GM21529 (cell line): ENCODE data around the gene EGLN2.
"Not testable (repeated sequence)": the region's sequence is repeated elsewhere in the genome, so short reads cannot be mapped to it uniquely, and the experiment has no call there.

ENCODE experiments used
- ATAC-seq: cut with Tn5 transposase; IDR thresholded peaks from one replicate; pipeline ENCODE4 v1.9.1; 2021; ENCODE audit not compliant: unreplicated experiment

Gene EGLN2

DNA sequence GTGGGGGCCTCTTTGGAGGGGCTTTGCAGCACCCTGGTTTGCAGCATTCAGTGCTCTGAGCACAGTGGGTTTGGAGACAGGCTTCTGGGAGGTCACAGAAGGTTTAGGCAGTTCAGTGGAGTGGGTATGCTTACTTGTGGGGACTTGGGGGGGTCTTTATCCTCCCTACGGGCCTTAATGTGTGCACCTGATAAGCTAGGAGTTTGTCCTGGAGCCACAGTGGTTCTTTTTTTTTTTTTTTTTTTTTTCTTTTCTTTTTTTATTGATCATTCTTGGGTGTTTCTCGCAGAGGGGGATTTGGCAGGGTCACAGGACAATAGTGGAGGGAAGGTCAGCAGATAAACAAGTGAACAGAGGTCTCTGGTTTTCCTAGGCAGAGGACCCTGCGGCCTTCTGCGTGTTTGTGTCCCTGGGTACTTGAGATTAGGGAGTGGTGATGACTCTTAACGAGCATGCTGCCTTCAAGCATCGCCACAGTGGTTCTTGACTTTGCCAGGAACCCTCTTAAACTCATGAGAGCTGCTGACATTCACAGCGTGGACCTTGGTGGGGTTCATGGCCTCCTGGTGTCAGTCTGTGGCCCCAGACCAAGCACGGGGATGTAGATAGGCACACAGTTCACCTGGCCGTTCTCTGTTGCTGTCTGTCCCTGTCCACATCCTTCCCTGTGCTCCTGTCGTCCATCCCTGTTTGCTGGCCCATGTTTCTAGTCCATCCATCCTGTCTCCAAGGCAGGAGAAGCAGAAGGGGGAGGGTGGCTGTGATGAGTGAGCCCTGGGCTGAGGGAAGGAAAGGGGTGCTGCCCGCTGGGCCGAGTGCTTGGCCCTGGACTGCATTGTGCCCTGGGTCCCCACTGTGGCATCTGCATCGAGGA, 2.7 kb downstream of the EGLN2 start:
- no peak for ATAC-seq

- ATAC-seq, result no peak
Observed at GRCh38 chr19:40802300-40803169, 3.5 kb downstream of the EGLN2 start.

DNA sequence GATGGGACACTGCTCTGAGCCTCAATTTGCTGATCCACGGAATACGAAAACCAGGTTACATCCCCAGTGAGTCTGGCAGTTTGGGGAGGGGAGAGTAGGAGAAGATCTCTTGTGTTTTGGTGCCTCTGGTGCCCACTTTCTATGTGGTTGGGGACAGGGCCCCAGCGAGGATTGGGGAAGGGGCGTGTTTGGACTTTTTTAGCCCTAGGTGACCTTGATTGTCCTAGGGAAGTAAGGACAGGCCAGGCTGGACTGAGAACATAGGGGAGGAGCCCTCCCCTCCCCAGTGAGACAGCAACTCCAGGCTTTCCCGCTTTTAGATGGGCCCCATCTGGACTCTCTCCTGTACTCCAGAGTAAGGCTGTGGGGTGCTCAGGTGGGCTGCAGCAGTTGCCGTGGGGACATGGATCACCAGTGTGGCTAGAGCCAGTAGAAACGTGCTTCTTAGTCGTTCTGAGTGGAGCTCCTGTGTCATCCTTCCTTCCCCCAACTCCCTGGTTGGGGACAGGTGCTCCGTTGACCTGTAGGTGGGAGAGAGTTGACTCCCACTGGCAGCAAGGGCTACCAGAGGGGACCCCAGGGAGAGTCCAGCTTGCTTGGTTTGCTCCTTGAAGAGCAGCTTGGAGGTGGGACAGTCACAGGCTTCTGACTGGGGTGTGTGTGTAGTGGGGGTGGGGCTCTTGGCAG, 4.3 kb downstream of the EGLN2 start:
- no peak for ATAC-seq

DNA sequence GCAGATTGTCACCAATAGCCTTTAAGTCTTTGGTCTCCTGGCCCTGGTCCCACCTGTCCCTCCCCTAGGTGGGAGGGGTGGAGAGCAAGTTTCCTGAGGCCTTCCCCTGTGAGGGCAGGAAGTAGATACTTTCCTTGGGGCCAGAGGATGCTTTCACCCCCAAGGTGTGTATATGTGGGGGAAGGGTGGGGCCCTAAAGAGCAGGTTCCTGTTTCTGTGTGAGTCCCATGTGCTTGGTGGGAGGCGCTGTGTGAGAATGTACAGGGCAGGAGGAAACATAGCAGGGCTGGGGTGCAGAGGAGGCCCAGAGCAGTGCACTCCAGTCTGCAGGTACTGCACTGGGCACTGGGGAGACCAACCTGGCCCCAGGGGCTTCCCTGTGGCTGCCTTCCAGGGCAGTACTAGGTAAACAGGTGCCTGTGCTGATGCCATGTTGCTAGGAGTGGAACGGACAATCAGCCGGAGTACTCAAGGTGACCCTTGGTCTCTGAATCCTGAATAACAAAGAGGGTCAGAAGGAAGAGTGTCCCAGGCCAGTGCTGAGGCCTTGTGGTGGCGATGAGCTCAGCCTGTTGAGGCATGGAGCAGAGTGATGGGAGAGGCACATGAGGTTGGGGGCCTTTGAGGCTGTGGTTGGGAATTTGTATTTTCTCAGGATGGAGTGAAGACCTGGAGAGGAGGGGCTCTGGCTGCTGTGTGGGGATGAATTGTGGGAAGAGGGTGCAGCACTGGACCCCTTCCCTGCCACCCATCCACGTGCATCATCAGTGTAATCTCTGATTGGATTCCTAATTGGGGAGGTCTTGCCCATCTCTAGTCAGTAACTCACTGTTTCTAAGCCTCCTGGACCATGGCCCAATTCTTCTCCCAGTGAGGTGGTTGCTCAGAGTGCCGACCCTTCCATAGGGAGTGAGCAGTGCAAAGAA, 5.1 kb downstream of the EGLN2 start:
- ATAC-seq, result no peak

- ATAC-seq, result no peak
Observed at GRCh38 chr19:40804783-40805242, 5.8 kb downstream of the EGLN2 start.

DNA sequence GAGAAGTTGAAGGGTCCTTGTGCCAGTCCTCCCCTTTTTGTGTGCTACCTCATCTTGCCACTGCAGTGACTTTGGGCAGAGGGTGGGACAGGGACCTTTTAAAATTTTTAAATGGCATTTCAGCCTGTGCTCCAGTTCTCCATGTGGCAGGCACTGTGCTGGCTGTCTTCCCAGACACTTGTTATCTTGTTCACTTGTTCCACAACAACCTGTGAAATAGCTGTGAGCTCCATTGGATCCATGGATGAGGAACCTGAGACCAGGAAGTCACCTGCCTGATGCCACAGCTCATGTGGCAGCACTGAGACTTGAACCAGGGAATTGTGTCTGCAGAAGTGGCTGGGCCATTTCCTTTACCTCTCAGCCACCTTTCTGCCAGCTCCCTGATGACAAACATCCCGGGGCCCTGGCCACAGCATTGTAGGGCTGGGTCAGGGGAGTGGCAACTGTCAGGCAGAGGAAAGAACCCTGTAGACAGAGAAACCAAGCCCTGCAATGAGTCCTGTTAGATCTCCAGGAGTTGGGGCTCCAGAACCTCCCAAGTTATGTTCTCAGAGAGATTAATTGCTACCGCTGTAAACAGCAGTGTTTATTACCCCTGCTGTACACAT, 6.4 kb downstream of the EGLN2 start:
- no peak for ATAC-seq

- ATAC-seq, result no peak
Observed at GRCh38 chr19:40806423-40807146, 7.6 kb downstream of the EGLN2 start.

DNA sequence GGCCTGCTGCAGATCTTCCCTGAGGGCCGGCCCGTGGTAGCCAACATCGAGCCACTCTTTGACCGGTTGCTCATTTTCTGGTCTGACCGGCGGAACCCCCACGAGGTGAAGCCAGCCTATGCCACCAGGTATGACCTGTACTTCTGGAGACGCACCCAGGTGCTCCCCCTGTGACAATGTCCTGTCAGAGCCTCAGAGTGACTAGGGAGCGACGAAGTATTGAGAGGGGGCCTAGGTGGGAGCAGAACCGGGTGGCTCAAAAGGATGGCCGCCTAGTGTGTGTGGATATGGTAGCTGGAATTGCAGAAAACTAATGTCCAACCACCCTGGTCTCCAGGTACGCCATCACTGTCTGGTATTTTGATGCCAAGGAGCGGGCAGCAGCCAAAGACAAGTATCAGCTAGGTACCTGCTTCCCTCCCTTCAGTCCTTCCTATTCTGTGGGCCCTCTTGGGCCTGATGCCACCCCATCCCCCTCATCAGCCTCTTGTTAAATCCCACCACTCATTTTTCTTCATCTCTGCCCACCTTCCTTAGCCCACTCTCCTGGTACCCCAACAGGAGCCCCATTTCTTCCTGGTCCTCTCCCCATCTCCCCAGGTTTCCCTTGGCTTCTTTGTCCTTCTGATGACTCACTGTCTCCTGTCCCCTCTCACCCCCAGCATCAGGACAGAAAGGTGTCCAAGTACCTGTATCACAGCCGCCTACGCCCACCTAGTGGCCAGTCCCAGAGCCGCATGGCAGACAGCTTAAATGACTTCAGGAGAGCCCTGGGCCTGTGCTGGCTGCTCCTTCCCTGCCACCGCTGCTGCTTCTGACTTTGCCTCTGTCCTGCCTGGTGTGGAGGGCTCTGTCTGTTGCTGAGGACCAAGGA, 8.4 kb downstream of the EGLN2 start:
- no peak for ATAC-seq

DNA sequence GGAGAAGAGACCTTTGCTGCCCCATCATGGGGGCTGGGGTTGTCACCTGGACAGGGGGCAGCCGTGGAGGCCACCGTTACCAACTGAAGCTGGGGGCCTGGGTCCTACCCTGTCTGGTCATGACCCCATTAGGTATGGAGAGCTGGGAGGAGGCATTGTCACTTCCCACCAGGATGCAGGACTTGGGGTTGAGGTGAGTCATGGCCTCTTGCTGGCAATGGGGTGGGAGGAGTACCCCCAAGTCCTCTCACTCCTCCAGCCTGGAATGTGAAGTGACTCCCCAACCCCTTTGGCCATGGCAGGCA, 9.0 kb downstream of the EGLN2 start:
- no peak for ATAC-seq

DNA sequence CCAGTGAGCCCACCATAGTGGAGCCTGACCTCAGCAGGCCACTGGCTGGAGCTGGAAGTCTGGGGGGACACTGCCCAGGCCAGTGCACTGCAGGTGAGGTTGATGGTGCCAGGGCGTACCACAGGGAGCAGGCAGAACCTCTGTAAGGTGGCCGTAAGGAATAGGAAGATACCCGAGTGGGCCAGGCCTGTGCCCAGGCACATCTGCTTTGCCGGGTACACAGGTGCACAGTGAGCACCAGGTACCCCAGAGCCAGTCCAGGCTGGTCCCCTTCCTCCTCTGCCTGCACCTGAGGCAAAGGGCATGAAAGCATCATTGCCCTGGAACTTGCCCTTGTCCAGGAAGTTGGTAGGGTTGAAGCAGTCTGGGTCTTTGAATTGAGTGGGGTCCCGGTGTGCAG, 9.5 kb downstream of the EGLN2 start:
- no peak for ATAC-seq

DNA sequence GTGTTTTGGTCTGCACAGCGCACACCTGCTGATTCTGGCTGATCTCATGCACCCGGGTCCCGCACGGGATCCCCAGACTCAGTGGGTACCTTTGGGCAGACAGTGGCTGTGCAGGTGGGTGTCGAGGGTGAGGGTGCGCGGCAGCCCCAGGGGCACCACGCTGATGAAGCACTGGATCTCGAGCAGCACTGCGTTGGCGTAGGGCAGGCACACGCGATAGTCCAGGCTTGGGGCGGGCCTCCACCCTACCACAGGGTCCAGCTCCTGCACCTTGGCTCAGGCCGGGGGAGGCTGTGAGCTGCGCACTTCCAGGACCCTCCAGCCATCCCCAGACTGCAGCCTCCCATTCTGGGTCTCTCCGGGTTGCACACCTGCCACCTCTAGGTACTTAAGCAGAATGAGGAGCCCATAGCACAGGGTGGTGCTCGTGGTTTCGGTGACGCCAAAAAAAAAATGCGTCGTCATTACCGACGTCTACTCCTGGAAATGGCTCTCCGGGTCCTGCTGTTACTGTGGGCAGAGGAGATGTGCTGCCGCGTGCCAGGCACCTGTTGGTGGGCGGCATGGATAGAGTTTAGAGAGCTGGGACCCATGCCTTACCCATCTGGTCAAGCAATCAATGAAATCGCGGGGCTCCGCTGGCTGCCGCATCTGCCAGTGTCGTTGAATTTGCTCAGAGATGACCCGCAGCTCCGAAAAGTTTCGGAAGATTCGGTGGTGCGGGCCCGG, 10.5 kb downstream of the EGLN2 start:
- ATAC-seq, result no peak

- no peak for ATAC-seq
Observed at GRCh38 chr19:40810160-40810559, 11.2 kb downstream of the EGLN2 start.

- ATAC-seq, result peak; percentile 69
Observed at GRCh38 chr19:40810649-40811408, 11.8 kb downstream of the EGLN2 start.

DNA sequence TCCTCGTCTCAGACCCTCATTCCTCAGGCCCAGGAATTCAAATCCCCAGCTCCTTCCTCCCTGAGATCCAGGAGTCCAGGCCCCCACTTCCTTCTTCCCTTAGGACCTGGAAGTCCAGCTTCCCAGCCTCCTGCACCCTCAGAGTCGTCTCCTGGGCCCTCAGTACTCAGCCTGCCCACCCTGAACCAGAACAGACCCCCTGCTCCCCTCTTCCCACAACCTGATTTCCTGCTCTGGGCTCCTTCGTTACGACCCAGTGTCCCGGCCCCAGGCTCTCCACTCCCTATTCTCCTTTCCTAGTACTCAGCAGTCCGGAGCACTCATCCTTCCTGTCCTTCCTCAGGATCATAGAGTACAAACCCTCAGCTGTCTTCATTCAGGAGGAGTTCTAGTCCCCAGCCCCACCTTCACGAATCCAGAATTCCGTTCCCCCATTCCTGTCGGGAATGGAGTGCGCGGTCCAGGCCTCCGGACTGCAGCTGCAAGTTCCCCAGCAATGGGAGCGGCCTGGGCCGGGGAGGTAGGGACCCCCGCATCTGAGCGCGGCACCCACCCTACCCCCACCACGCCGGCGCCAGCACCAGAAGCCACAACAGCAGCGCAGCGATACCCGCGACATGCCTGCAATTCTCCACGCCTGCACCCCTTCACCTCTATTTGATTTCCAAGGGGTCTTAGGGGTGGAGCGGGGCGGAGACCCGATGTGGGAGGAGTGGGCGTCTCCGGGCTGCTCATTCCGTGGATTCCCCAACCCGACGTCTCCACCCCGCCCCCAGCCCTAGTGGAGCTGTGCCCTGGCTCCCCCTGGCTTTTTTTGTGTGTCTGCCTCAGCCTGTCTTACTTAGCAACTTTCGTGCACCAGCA, 12.7 kb downstream of the EGLN2 start:
- no peak for ATAC-seq

- ATAC-seq, result not testable (repeated sequence)
Observed at GRCh38 chr19:40812571-40812970, 13.6 kb downstream of the EGLN2 start.

DNA sequence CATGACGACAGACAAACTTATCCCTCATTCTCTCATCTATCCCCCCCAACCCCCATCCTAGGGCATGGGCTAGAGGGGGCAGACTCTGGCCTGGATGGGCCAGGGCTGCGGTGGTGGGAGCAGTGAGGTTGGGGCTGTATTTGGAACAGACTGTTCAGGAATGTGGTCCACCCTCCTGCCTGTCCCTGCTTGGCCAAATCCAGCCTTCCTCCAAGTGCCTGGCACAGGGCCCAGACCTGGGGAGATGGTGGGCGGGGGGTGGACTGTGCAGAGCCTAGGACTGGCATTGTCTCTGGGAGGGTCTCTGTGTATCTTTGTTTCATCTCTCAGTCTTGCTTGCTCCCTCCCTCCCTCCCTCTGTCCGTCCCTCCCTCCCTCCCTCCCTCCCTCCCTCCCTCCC, 14.2 kb downstream of the EGLN2 start:
- no peak for ATAC-seq
